Body of pancreas (tissue), 4 donors: Measurements from ENCODE around the gene PNPLA3.

Experiments
- CTCF ChIP-seq, 7 experiments: fragments of 450-650 bp in 4 of 7; fragments of 200-600 bp in 3 of 7; sonication (generic) in 3 of 7; IDR thresholded peaks; one replicate each; pipeline ENCODE4 v1.5.1; 2016 to 2019; ENCODE audit warnings: antibody characterized with exemption in 7 of 7
- POLR2A ChIP-seq, 3 donors: fragments of 450-650 bp; IDR thresholded peaks; one replicate each; pipeline ENCODE4 v1.6.1; 2016; ENCODE audit warnings: antibody characterized with exemption in 3 of 3, mild to moderate bottlenecking in 2 of 3

GRCh38 chr22:43886231-43886630 is 37.4 kb upstream of the PNPLA3 start:
- no peak for TF ChIP-seq CTCF (IDR thresholded peaks at IDR 0.05)
- no peak for TF ChIP-seq POLR2A (IDR thresholded peaks at IDR 0.05)
